Measurements from ENCODE around the gene DLG2.

- TF ChIP-seq TAF1 (IDR thresholded peaks at IDR 0.05; ENCODE audit: borderline replicate concordance, insufficient read depth, low read length), result no peak
- no peak for TF ChIP-seq POLR2AphosphoS5 (IDR thresholded peaks at IDR 0.05; ENCODE audit: low read depth, low read length)
- TF ChIP-seq SIN3A (IDR thresholded peaks at IDR 0.05; ENCODE audit: borderline replicate concordance, insufficient read depth, low read length), result no peak
- no peak for TF ChIP-seq FOXP2 (optimal IDR thresholded peaks at IDR 0.05; ENCODE audit: borderline replicate concordance, extremely low read depth, extremely low read length, insufficient read depth)
- TF ChIP-seq REST (IDR thresholded peaks at IDR 0.05; ENCODE audit: insufficient read depth in 1 of 2, low read depth in 2 of 2, low read length in 2 of 2), result no peak
Observed at GRCh38 chr11:85052636-85053035, 574.5 kb downstream of the DLG2 start.
